ENCODE measurements around the gene C2orf92.

Gene C2orf92

GRCh38 chr2:97734061-97735051 is 64.8 kb downstream of the C2orf92 start:
- Histone ChIP-seq H3K27ac (ENCODE audit: low read depth, low read length) (no peak overlapping the region), H4K91ac (ENCODE audit: low read depth, low read length) (no peak overlapping the region), H3K18ac (ENCODE audit: low read length) (no peak overlapping the region), H3K4ac (ENCODE audit: low read depth, low read length) (no peak overlapping the region), H3K9me3 (ENCODE audit: insufficient read depth, low read depth, low read length) (peaks cover 12% of the 10 kb centered on the region), H2AFZ (ENCODE audit: insufficient read depth, low read length, poor library complexity) (no peak overlapping the region), H2BK5ac (ENCODE audit: low read depth, low read length, poor library complexity) (no peak overlapping the region), H3K23ac (ENCODE audit: low read length) (no peak overlapping the region), H3K36me3 (ENCODE audit: control insufficient read depth in 1 of 2, insufficient read depth in 2 of 2, low read length in 2 of 2) (no peaks in the 10 kb centered on the region), H3K14ac (ENCODE audit: low read length) (no peak overlapping the region), H2BK12ac (ENCODE audit: low read length) (no peak overlapping the region), H3K4me3 (ENCODE audit: low read depth, low read length) (peak overlapping the region; percentile 32), H3K4me2 (ENCODE audit: low read length) (no peak overlapping the region), H3K79me2 (ENCODE audit: control insufficient read depth, insufficient read depth, low read length, poor library complexity) (no peaks in the 10 kb centered on the region), H2AK5ac (ENCODE audit: low read length) (no peak overlapping the region), H3K9ac (ENCODE audit: low read length) (no peak overlapping the region), H3K27me3 (ENCODE audit: insufficient read depth, low read length) (no peaks in the 10 kb centered on the region), H4K8ac (ENCODE audit: low read depth, low read length) (no peak overlapping the region), H3K79me1 (ENCODE audit: low read length) (no peaks in the 10 kb centered on the region), H2BK120ac (ENCODE audit: insufficient read depth, low read length, poor library complexity) (no peak overlapping the region), H4K12ac (ENCODE audit: low read depth, low read length) (no peak overlapping the region), H3K4me1 (ENCODE audit: control insufficient read depth in 1 of 2, insufficient read depth in 2 of 2, low read length in 2 of 2) (no peaks in the 10 kb centered on the region)
- WGBS (ENCODE audit: extremely low coverage, insufficient coverage, insufficient read length), result no CpG with 5 or more reads among the region's 44 CpGs
- peak in 1 of 2 donors; percentile 7 for DNase-seq

- Histone ChIP-seq H2AFZ (ENCODE audit: insufficient read depth, low read length, poor library complexity) (no peak overlapping the region), H3K27ac (ENCODE audit: low read depth, low read length) (no peak overlapping the region), H3K9me3 (ENCODE audit: insufficient read depth, low read depth, low read length) (peaks cover 11% of the 10 kb centered on the region), H3K4me1 (ENCODE audit: control insufficient read depth in 1 of 2, insufficient read depth in 2 of 2, low read length in 2 of 2) (no peaks in the 10 kb centered on the region), H3K27me3 (ENCODE audit: insufficient read depth, low read length) (no peaks in the 10 kb centered on the region), H3K4me2 (ENCODE audit: low read length) (no peak overlapping the region), H2BK5ac (ENCODE audit: low read depth, low read length, poor library complexity) (no peak overlapping the region), H4K8ac (ENCODE audit: low read depth, low read length) (no peak overlapping the region), H3K14ac (ENCODE audit: low read length) (no peak overlapping the region), H2BK12ac (ENCODE audit: low read length) (no peak overlapping the region), H3K4ac (ENCODE audit: low read depth, low read length) (no peak overlapping the region), H3K23ac (ENCODE audit: low read length) (no peak overlapping the region), H3K36me3 (ENCODE audit: control insufficient read depth in 1 of 2, insufficient read depth in 2 of 2, low read length in 2 of 2) (no peaks in the 10 kb centered on the region), H4K91ac (ENCODE audit: low read depth, low read length) (no peak overlapping the region), H2AK5ac (ENCODE audit: low read length) (no peak overlapping the region), H4K12ac (ENCODE audit: low read depth, low read length) (no peak overlapping the region), H3K79me1 (ENCODE audit: low read length) (peaks cover 4% of the 10 kb centered on the region), H3K79me2 (ENCODE audit: control insufficient read depth, insufficient read depth, low read length, poor library complexity) (no peaks in the 10 kb centered on the region), H3K9ac (ENCODE audit: low read length) (no peak overlapping the region), H3K4me3 (ENCODE audit: low read depth, low read length) (peak overlapping the region; percentile 1), H2BK120ac (ENCODE audit: insufficient read depth, low read length, poor library complexity) (no peak overlapping the region), H3K18ac (ENCODE audit: low read length) (no peak overlapping the region)
- DNase-seq, result no peak
- WGBS (ENCODE audit: extremely low coverage, insufficient coverage, insufficient read length), result no CpG with 5 or more reads among the region's 29 CpGs
Measured at GRCh38 chr2:97735161-97735561, 65.6 kb downstream of the C2orf92 start.

- Histone ChIP-seq H3K4me2 (ENCODE audit: low read length) (no peak overlapping the region), H3K36me3 (ENCODE audit: control insufficient read depth in 1 of 2, insufficient read depth in 2 of 2, low read length in 2 of 2) (no peaks in the 10 kb centered on the region), H3K18ac (ENCODE audit: low read length) (no peak overlapping the region), H2BK5ac (ENCODE audit: low read depth, low read length, poor library complexity) (no peak overlapping the region), H4K8ac (ENCODE audit: low read depth, low read length) (no peak overlapping the region), H2AFZ (ENCODE audit: insufficient read depth, low read length, poor library complexity) (no peak overlapping the region), H3K79me2 (ENCODE audit: control insufficient read depth, insufficient read depth, low read length, poor library complexity) (no peaks in the 10 kb centered on the region), H3K9me3 (ENCODE audit: insufficient read depth, low read depth, low read length) (peaks cover 9% of the 10 kb centered on the region), H3K79me1 (ENCODE audit: low read length) (peaks cover 6% of the 10 kb centered on the region), H3K9ac (ENCODE audit: low read length) (no peak overlapping the region), H2BK12ac (ENCODE audit: low read length) (no peak overlapping the region), H3K4ac (ENCODE audit: low read depth, low read length) (no peak overlapping the region), H2BK120ac (ENCODE audit: insufficient read depth, low read length, poor library complexity) (no peak overlapping the region), H2AK5ac (ENCODE audit: low read length) (no peak overlapping the region), H4K91ac (ENCODE audit: low read depth, low read length) (no peak overlapping the region), H3K27ac (ENCODE audit: low read depth, low read length) (no peak overlapping the region), H3K4me1 (ENCODE audit: control insufficient read depth in 1 of 2, insufficient read depth in 2 of 2, low read length in 2 of 2) (peaks cover 1 to 4% of the 10 kb centered on the region in 2 experiments), H3K23ac (ENCODE audit: low read length) (no peak overlapping the region), H3K27me3 (ENCODE audit: insufficient read depth, low read length) (no peaks in the 10 kb centered on the region), H4K12ac (ENCODE audit: low read depth, low read length) (no peak overlapping the region), H3K4me3 (ENCODE audit: low read depth, low read length) (no peak overlapping the region), H3K14ac (ENCODE audit: low read length) (no peak overlapping the region)
- WGBS (ENCODE audit: extremely low coverage, insufficient coverage, insufficient read length), result no CpG with 5 or more reads among the region's 4 CpGs
- DNase-seq, result no peak
Measured at GRCh38 chr2:97736185-97736584, 66.7 kb downstream of the C2orf92 start.

- Histone ChIP-seq H3K79me2 (ENCODE audit: control insufficient read depth, insufficient read depth, low read length, poor library complexity) (no peaks in the 10 kb centered on the region), H3K36me3 (ENCODE audit: control insufficient read depth in 1 of 2, insufficient read depth in 2 of 2, low read length in 2 of 2) (no peaks in the 10 kb centered on the region), H3K4ac (ENCODE audit: low read depth, low read length) (no peak overlapping the region), H3K18ac (ENCODE audit: low read length) (no peak overlapping the region), H3K79me1 (ENCODE audit: low read length) (peaks cover 11% of the 10 kb centered on the region), H3K4me1 (ENCODE audit: control insufficient read depth in 1 of 2, insufficient read depth in 2 of 2, low read length in 2 of 2) (peaks cover 7 to 10% of the 10 kb centered on the region in 2 experiments), H3K14ac (ENCODE audit: low read length) (no peak overlapping the region), H3K9me3 (ENCODE audit: insufficient read depth, low read depth, low read length) (peaks cover 7% of the 10 kb centered on the region), H3K27me3 (ENCODE audit: insufficient read depth, low read length) (no peaks in the 10 kb centered on the region), H3K9ac (ENCODE audit: low read length) (no peak overlapping the region), H2BK12ac (ENCODE audit: low read length) (no peak overlapping the region), H3K4me3 (ENCODE audit: low read depth, low read length) (no peak overlapping the region), H4K12ac (ENCODE audit: low read depth, low read length) (no peak overlapping the region), H3K23ac (ENCODE audit: low read length) (no peak overlapping the region), H3K27ac (ENCODE audit: low read depth, low read length) (no peak overlapping the region), H2AK5ac (ENCODE audit: low read length) (no peak overlapping the region), H4K8ac (ENCODE audit: low read depth, low read length) (no peak overlapping the region), H3K4me2 (ENCODE audit: low read length) (no peak overlapping the region), H2BK120ac (ENCODE audit: insufficient read depth, low read length, poor library complexity) (no peak overlapping the region), H4K91ac (ENCODE audit: low read depth, low read length) (no peak overlapping the region), H2AFZ (ENCODE audit: insufficient read depth, low read length, poor library complexity) (no peak overlapping the region), H2BK5ac (ENCODE audit: low read depth, low read length, poor library complexity) (no peak overlapping the region)
- no peak for DNase-seq
- WGBS (ENCODE audit: extremely low coverage, insufficient coverage, insufficient read length), result no CpG with 5 or more reads among the region's 20 CpGs
Measured at GRCh38 chr2:97736608-97737330, 67.3 kb downstream of the C2orf92 start.
